ENCODE measurements around the gene ELP4. TPM values are rescaled to one million over a fixed set of nuclear protein-coding genes. Genes with fewer than 3 reads are reported as not detected.
"Not testable (repeated sequence)": the region's sequence is repeated elsewhere in the genome, so short reads cannot be mapped to it uniquely, and the experiment has no call there.

The ELP4 gene
- total RNA-seq, 1 donor = 17.7 TPM

GRCh38 chr11:31646216-31646615 lies 136.6 kb downstream of the ELP4 start:
- Histone ChIP-seq H3K27me3 (ENCODE audit: insufficient read depth, low read length) (no peaks in the 10 kb centered on the region), H3K4me1 (ENCODE audit: insufficient read depth, low read length) (no peaks in the 10 kb centered on the region), H3K9me3 (ENCODE audit: low read depth, low read length) (no peaks in the 10 kb centered on the region), H3K4me3 (ENCODE audit: low read length) (no peak overlapping the region)

GRCh38 chr11:31649129-31649966 lies 139.8 kb downstream of the ELP4 start:
- Histone ChIP-seq H3K4me1 (ENCODE audit: insufficient read depth, low read length) (no peaks in the 10 kb centered on the region), H3K27me3 (ENCODE audit: insufficient read depth, low read length) (no peaks in the 10 kb centered on the region)

GRCh38 chr11:31651208-31651607 lies 141.6 kb downstream of the ELP4 start:
- Histone ChIP-seq H3K4me3 (ENCODE audit: low read length) (no peak overlapping the region), H3K9me3 (ENCODE audit: low read depth, low read length) (no peaks in the 10 kb centered on the region), H3K4me1 (ENCODE audit: insufficient read depth, low read length) (no peaks in the 10 kb centered on the region), H3K27me3 (ENCODE audit: insufficient read depth, low read length) (no peaks in the 10 kb centered on the region)

More at GRCh38 chr11:31649129-31649966, 139.8 kb downstream of the ELP4 start:
- Histone ChIP-seq H3K9me3 (ENCODE audit: low read depth, low read length) (no peaks in the 10 kb centered on the region), H3K4me3 (ENCODE audit: low read length) (no peak overlapping the region)

- no peaks in the 10 kb centered on the region for H3K4me1 ChIP-seq (ENCODE audit: insufficient read depth, low read length)
- H3K9me3 ChIP-seq (ENCODE audit: low read depth, low read length) = no peaks in the 10 kb centered on the region
- no peaks in the 10 kb centered on the region for H3K27me3 ChIP-seq (ENCODE audit: insufficient read depth, low read length)
- no peak overlapping the region for H3K4me3 ChIP-seq (ENCODE audit: low read length)
Measured at GRCh38 chr11:31651822-31652221, 142.3 kb downstream of the ELP4 start.

GRCh38 chr11:31652528-31652927 lies 143.0 kb downstream of the ELP4 start:
- Histone ChIP-seq H3K4me3 (ENCODE audit: low read length) (no peak overlapping the region), H3K27me3 (ENCODE audit: insufficient read depth, low read length) (no peaks in the 10 kb centered on the region), H3K9me3 (ENCODE audit: low read depth, low read length) (no peaks in the 10 kb centered on the region), H3K4me1 (ENCODE audit: insufficient read depth, low read length) (no peaks in the 10 kb centered on the region)

- no peak overlapping the region for H3K4me3 ChIP-seq (ENCODE audit: low read length)
- H3K4me1 ChIP-seq (ENCODE audit: insufficient read depth, low read length) = no peaks in the 10 kb centered on the region
- no peaks in the 10 kb centered on the region for H3K9me3 ChIP-seq (ENCODE audit: low read depth, low read length)
- H3K27me3 ChIP-seq (ENCODE audit: insufficient read depth, low read length) = no peaks in the 10 kb centered on the region
Measured at GRCh38 chr11:31655483-31655882, 145.9 kb downstream of the ELP4 start.

GRCh38 chr11:31656051-31656450 lies 146.5 kb downstream of the ELP4 start:
- Histone ChIP-seq H3K4me1 (ENCODE audit: insufficient read depth, low read length) (no peaks in the 10 kb centered on the region), H3K9me3 (ENCODE audit: low read depth, low read length) (no peaks in the 10 kb centered on the region), H3K27me3 (ENCODE audit: insufficient read depth, low read length) (no peaks in the 10 kb centered on the region), H3K4me3 (ENCODE audit: low read length) (no peak overlapping the region)

- H3K9me3 ChIP-seq (ENCODE audit: low read depth, low read length) = no peaks in the 10 kb centered on the region
- no peaks in the 10 kb centered on the region for H3K4me1 ChIP-seq (ENCODE audit: insufficient read depth, low read length)
- H3K27me3 ChIP-seq (ENCODE audit: insufficient read depth, low read length) = no peaks in the 10 kb centered on the region
- H3K4me3 ChIP-seq (ENCODE audit: low read length) = no peak overlapping the region
Measured at GRCh38 chr11:31657091-31657490, 147.5 kb downstream of the ELP4 start.

GRCh38 chr11:31664129-31664528 lies 154.6 kb downstream of the ELP4 start:
- Histone ChIP-seq H3K4me3 (ENCODE audit: low read length) (no peak overlapping the region), H3K27me3 (ENCODE audit: insufficient read depth, low read length) (no peaks in the 10 kb centered on the region), H3K9me3 (ENCODE audit: low read depth, low read length) (no peaks in the 10 kb centered on the region), H3K4me1 (ENCODE audit: insufficient read depth, low read length) (no peaks in the 10 kb centered on the region)

GRCh38 chr11:31664954-31665353 lies 155.4 kb downstream of the ELP4 start:
- Histone ChIP-seq H3K27me3 (ENCODE audit: insufficient read depth, low read length) (no peaks in the 10 kb centered on the region), H3K9me3 (ENCODE audit: low read depth, low read length) (no peaks in the 10 kb centered on the region), H3K4me1 (ENCODE audit: insufficient read depth, low read length) (no peaks in the 10 kb centered on the region), H3K4me3 (ENCODE audit: low read length) (no peak overlapping the region)

GRCh38 chr11:31671681-31672080 lies 162.1 kb downstream of the ELP4 start:
- H3K4me3 ChIP-seq (ENCODE audit: low read length) = no peak overlapping the region
- no peaks in the 10 kb centered on the region for H3K4me1 ChIP-seq (ENCODE audit: insufficient read depth, low read length)
- H3K27me3 ChIP-seq (ENCODE audit: insufficient read depth, low read length) = no peaks in the 10 kb centered on the region
- no peaks in the 10 kb centered on the region for H3K9me3 ChIP-seq (ENCODE audit: low read depth, low read length)

GRCh38 chr11:31673108-31673507 lies 163.5 kb downstream of the ELP4 start:
- H3K4me3 ChIP-seq (ENCODE audit: low read length); H3K27me3 ChIP-seq (ENCODE audit: insufficient read depth, low read length); H3K9me3 ChIP-seq (ENCODE audit: low read depth, low read length); H3K4me1 ChIP-seq (ENCODE audit: insufficient read depth, low read length): not testable (repeated sequence)

- H3K4me1 ChIP-seq (ENCODE audit: insufficient read depth, low read length) = no peaks in the 10 kb centered on the region
- H3K9me3 ChIP-seq (ENCODE audit: low read depth, low read length) = no peaks in the 10 kb centered on the region
- no peak overlapping the region for H3K4me3 ChIP-seq (ENCODE audit: low read length)
- no peaks in the 10 kb centered on the region for H3K27me3 ChIP-seq (ENCODE audit: insufficient read depth, low read length)
Measured at GRCh38 chr11:31676280-31676982, 166.9 kb downstream of the ELP4 start.

- no peaks in the 10 kb centered on the region for H3K4me1 ChIP-seq (ENCODE audit: insufficient read depth, low read length)
- H3K27me3 ChIP-seq (ENCODE audit: insufficient read depth, low read length) = no peaks in the 10 kb centered on the region
- H3K9me3 ChIP-seq (ENCODE audit: low read depth, low read length) = no peaks in the 10 kb centered on the region
- no peak overlapping the region for H3K4me3 ChIP-seq (ENCODE audit: low read length)
Measured at GRCh38 chr11:31680770-31681169, 171.2 kb downstream of the ELP4 start.

GRCh38 chr11:31687256-31687655 lies 177.7 kb downstream of the ELP4 start:
- H3K27me3 ChIP-seq (ENCODE audit: insufficient read depth, low read length) = no peaks in the 10 kb centered on the region
- H3K4me3 ChIP-seq (ENCODE audit: low read length) = no peak overlapping the region
- no peaks in the 10 kb centered on the region for H3K4me1 ChIP-seq (ENCODE audit: insufficient read depth, low read length)
- no peaks in the 10 kb centered on the region for H3K9me3 ChIP-seq (ENCODE audit: low read depth, low read length)

GRCh38 chr11:31687861-31688260 lies 178.3 kb downstream of the ELP4 start:
- Histone ChIP-seq H3K27me3 (ENCODE audit: insufficient read depth, low read length) (no peaks in the 10 kb centered on the region), H3K4me1 (ENCODE audit: insufficient read depth, low read length) (no peaks in the 10 kb centered on the region), H3K4me3 (ENCODE audit: low read length) (no peak overlapping the region), H3K9me3 (ENCODE audit: low read depth, low read length) (no peaks in the 10 kb centered on the region)

All from mononuclear cell (primary cell).